HG02840 (cell line): Measurements from ENCODE around the gene ACSF3.

ENCODE experiments used
- ATAC-seq: cut with Tn5 transposase; IDR thresholded peaks from one replicate; pipeline ENCODE4 v1.9.1; 2021; ENCODE audit warnings: mild to moderate bottlenecking, moderate library complexity, moderate number of reproducible peaks; ENCODE audit not compliant: unreplicated experiment, low FRiP score

ACSF3 gene

DNA sequence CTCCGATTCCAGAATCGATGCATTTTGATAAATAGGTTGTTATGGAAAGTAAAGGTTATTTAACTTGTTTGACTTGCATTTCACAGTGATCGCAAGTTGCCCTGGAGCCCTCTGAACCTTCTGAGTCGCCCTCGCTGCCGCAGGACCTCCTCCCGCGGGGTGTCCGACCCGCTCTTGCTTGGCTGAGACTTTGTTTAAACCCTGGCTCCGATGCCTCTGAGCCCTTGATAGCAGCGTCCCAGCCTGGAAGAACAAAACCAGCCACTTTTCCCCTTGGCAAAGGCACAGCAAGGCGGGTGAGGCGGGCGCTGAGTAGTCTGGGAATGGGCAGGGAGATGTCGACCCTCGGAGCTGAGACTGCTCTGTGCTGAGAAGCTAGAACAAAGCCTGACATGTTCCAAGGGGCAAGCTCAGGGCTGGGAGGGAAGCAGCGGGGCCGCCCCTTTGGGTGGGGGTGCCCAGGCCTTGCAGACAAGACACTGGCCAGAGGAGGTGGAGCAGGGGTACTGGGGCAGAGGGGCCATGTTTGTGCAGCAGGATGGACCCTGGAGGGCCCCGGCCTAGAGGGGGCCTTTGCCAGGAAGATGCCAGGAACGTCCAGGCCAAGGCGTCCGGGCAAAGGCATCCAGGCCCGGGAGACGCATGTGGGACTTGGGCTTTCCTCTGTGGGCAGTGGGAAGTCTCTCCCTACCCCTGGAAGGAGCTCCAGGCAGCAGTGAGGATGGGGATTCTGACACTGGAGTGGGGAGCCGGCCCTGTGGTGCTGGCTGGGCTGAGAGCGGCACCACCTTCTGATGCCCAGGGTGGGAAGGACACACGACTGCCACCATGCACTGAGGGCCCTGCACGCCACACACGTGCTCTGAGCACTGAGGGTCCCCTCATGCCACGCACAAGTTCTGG, 47.6 kb downstream of the ACSF3 start:
- no peak for ATAC-seq

DNA sequence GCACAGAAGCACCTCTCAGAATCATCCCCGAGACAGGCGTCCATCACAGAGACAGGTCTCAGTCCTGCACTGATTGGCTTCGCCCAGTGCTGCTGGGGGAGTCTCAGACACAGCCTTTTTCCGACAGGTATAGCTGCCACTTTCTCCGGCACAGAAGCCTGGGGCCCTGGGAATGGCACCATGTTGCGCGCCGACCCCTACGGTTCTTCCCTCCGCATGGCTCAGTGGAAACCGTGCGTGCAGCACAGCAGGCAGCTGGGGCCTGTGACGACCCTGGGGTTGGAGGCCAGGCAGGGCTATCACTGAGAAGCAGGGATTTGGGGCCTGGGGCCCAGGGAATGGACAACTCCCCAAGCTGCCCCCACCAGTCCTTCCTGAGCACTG, 48.2 kb downstream of the ACSF3 start:
- no peak for ATAC-seq

DNA sequence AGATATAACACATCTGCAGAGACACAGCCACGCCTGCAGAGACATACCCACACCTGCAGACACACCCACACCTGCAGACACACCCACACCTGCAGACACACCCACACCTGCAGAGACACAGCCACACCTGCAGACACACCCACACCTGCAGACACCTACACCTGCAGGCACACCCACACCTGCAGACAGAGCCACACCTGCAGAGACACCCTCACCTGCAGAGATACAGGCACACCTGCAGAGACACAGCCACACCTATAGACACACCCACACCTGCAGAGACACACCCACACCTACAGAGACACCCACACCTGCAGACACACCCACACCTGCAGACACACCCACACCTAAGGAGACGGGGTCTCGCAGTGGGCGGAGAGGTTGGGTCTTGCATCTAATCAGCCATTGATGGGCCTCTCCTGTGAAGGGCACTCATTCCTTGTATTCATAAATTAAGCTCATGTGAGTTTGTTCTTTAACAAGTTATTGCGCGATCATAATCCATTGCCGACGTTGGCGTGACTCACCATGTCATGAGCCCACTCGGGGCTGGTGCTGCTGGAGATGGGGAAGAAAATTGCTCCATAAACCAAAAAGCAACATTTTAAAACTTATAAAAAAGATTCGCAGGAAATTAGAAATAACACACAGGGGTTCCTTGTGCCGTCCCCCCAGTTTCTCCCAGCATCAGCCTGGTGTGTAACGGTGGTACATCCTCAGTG, 49.0 kb downstream of the ACSF3 start:
- ATAC-seq = no peak

DNA sequence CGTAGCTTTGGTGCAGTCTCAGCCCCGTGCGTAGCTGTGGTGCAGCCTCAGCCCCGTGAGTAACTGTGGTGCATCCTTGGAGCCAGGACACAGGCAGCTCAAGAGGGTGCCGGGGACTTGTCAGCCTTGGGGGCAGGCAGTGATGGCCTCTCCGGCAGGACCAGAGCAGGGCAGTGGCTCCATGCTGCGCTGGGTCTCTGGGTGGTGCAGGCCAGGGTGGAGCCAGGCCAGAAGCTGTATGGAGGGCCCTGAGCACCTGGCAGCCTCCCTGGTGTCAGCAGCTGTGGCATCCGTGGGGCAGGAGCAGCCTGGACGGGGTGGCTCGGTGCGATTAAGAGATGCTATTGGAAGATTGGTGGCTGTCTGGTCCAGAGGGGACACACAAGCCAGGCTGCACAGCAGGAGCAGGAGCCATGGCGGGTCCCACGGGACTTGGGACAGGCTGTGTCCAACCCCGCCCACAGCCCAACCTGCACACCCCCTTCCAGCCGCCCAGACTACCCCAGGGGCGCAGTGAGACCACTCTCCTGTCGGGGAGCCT, 49.6 kb downstream of the ACSF3 start:
- ATAC-seq = no peak

DNA sequence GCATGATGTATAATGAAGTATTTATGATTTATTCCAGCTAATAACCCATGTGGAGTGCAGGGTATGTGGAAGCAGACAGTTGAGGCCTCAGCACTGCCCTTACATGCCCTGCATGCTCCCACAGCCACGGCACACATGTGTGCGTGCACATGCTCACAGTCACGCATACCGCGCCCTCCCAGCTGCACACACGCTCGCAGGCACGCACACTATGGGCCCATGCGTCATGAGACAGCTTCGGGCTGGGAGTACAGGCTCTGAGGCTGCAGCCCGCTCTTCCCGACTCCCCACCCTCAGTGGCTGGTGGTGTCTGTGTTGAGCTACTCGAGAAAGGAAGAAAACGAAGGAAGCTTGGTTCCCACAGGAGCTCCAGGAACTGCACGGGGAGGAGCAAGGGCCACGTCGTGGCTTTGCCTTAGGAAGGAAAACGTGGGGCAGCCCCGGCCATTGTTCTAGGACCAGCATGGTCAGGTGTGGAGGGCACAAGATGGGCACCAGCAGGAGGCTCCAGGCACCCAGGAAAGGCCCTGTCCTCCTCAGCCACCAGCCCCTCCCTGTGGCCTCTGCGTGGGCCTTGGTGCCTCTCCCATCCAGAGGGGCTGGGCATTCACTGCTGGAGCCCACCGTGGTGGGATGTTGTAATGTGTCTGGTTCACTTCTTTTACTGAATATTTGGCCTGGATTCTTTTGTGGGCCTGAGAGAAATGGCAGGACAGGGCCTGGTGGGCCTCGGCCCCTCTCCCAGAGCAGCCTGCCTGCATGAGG, 50.4 kb downstream of the ACSF3 start:
- ATAC-seq = no peak

DNA sequence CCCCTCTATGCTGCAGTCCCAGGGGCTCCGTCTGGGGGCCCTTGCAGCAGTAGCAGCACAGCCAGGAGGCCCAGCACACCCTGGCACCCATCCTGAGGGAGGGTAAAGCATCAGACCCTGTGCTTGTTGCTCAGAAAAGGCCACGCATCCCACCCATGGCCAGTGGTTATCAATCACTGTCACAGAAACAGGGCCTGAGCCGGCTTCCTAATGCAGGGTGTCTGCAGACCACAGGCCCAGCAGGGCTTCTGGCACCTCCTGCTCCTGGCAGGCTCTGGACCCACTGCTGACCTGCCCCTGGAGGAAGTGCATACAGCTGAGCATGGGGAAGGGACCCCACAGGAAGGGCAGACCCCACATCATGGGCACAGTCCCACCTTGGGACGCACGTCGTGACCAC, 51.0 kb downstream of the ACSF3 start:
- ATAC-seq = no peak

DNA sequence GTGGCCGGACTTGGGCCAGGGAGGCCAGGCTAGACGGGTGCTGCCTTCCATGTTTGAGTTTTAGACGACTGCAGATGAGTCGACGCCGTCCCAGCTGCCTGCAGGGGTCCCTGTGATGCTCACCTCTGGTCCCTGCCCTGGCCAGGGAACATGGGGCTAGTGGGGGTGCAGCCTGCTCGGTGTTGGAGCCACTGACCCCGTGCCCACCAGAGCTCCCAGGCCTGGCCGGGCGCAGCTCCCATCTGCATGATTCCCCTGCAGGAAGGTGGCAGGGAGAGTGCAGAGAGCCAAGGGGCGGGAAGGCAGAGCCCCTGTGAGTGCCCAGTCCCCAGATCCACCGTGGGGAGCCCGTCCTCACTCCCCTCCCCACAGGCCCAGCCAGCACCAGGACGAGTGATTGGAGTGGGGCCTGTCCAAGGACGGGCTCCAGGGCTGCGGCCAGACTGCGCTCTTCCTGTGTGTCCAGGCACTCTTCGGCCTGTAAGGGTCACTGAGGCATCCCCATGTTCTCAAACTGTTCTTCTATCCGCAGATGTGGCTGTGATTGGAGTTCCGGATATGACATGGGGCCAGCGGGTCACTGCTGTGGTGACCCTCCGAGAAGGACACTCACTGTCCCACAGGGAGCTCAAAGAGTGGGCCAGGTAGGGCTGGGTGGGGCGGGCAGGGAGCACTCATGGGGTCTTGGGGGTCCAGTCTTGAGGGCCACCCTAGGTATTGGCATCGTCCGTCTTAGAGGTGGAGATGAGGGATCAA, 51.9 kb downstream of the ACSF3 start:
- ATAC-seq = no peak

DNA sequence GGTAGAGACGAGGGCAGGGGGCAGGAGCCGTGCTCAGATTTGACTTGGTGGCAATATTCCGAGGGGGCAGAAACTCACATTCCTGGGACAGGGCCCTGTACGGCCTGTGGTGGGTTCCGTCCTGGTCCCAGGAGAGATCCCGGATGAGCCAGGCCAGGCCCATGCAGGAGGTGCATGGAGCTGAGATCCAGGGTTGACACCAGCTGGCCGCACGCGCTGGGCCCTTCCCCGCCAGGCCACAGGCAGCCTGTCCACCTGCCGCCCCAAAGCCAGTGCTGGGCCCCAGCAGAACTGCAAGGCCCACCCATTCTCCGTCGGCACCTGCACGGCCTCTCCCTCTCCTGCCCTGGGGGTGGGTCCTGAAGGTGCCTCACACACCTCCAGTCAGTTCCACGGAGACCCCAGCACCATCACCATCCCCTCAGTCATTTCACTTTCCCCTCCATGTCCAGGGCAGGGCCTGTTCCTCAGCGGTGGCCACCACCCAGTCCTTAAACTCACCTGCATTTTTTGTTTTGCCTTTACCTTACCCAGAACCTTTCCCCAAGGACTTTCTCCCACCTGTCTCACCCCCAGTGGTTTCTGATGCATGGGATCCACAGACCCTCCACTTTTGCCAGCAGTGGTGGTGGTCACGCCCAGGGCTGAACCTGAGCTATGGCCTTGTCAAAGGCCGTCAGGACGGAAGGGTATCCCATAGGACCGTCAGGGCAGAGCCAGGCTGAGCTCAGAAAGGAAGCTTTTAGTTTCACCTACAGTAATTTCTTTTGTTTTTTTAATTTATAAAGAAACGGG, 52.8 kb downstream of the ACSF3 start:
- no peak for ATAC-seq

DNA sequence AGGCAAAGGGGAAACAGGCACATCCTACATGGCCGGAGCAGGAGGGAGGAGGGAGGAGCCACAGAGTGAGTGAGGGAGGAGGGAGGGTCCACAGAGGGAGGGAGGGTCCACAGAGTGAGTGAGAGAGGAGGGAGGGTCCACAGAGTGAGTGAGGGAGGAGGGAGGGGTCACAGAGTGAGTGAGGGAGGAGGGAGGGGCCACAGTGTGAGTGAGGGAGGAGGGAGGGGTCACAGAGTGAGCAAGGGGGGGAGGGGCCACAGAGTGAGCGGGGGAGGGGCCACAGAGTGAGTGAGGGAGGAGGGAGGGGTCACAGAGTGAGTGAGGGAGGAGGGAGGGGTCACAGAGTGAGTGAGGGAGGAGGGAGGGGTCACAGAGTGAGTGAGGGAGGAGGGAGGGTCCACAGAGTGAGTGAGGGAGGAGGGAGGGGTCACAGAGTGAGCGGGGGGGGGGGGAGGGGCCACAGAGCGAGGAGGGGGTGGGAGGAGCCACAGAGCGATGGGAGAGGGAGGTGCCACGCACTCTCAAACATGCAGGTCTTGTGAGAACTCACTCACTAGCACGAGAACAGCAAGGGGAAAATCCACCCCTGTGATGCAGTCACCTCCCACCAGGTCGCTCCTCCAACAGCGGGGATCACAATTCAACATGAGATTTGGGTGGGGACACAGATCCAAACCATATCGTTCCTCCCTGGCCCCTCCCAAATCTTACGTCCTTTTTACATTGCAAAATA, 53.6 kb downstream of the ACSF3 start:
- no peak for ATAC-seq

DNA sequence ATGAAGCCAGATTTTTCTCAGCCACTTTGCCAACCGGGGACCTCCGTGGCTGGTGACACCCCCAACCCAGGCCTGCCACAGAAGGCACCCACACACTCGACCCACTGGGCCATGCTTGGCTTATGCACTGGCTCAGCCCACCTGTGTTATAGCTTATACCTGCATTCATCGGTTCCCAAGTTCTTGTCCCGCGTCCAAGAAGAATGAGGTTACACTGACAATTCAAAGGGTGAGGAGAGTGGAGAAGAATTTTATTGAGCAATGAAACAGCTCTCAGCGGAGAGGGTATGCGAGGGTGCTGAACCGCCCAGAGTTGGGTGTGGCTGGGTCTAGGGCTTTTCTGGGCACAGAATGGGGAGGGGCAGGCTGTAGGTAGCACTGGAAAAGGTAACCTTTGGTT, 55.7 kb downstream of the ACSF3 start:
- no peak for ATAC-seq

DNA sequence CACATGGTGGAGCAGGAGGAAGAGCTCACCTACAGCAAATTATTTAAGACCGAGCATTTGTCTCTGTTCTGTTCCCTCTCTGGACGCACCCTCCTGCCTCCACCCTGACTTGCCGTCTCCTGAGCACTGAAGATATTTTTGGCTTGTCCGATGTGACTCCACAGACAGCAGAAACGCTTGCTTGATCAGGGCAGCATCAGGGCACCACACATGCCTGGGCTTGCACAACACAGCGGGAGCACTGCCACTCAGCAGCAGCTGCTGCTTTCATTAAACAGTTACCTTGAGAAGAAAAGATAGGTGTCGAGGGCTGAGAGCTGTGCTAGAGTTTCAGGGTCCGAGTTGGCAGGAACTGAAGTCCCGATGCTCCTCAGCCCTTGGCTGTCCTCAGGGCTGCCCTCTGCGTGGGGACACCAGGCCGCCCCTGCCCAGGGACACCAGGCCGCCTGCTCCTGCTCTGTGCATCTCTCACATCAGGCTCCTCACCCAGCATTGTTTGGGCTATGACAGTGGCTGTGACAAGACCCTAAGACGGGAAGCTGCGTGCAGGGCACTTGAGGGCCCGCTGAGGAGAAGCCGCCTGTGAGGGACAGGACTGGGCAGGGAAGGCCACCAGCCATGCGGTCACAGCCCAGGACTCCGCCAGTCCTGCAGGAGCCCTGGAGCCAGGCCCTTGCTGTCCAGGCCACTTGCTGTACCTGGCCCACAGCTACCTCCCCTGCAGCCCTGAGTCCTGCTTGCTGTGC, 56.6 kb downstream of the ACSF3 start:
- ATAC-seq = no peak

DNA sequence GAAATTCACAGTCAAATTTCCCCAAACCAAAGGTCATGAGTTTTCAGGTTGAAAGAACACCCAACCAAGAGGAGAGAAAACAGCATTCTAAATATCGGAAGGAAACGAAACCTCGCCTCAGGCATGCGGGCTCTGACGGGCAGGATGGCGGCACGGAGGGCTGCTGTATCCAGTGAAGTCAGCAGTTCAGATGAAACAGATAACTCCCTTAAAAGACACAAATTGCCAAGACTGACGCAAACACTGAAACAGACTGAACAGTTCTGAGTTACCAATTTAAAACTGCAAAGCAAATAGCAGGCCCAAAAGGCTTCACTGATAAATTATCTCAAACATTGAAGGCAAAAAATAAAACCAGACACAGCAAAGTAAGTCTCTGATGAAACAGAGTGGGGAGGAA, 57.3 kb downstream of the ACSF3 start:
- no peak for ATAC-seq

DNA sequence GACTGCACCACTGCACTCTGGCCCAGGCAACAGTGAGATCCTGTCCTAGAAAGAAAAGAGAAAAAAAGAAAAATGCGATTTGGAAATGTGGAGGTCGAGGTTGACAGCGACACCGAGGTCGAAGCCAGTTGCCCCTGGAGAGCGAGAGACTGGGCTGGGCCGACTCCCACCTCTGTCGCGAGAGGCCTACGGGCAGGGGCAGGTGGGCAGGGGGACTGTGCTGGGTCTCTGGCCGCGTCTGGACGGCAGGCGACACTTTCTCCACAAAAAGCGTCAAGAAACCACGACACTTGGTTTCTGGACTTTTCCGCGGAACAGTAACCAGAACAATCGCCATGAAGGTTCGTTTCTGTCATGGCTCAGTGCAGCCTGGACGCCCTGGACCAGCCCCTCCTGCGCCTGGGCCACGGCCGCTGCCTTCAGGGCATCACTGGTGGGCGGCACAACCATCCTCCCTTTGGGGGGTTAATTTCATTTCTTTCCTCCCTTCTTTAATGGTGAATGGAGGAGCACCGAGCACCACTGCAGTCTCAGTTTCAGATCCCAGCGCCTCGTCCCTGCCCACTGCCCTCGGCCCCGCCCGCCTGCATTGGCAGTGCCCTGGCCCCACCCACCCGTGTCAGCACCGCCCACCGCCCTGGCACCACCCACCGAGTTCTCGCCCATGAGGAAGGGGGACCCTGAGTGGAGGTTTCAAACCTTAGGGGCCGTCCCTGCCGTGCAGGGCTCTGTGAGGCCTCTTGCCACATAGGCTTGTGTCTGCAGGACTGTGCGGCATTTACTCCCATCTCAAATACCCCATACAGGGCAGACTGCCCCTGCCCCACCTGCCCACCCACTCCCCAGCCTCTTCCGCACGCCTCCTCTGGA, 59.4 kb downstream of the ACSF3 start:
- no peak for ATAC-seq

DNA sequence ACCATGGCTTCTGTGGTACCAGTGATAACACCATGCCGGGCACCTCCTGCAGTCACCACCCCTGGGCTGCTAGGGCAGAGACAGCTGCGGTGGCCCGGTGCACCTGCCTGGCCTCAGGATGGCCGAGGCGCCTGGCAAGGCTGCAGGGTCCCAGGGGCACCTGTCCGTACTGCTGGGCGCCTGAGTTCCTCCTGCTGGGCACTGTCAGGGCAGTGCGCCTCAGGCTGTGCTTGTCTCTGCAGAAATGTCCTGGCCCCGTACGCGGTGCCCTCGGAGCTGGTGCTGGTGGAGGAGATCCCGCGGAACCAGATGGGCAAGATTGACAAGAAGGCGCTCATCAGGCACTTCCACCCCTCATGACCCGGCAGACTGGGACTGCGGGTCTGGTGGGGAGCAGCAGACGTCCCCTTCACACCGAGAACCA, 60.2 kb downstream of the ACSF3 start:
- no peak for ATAC-seq

DNA sequence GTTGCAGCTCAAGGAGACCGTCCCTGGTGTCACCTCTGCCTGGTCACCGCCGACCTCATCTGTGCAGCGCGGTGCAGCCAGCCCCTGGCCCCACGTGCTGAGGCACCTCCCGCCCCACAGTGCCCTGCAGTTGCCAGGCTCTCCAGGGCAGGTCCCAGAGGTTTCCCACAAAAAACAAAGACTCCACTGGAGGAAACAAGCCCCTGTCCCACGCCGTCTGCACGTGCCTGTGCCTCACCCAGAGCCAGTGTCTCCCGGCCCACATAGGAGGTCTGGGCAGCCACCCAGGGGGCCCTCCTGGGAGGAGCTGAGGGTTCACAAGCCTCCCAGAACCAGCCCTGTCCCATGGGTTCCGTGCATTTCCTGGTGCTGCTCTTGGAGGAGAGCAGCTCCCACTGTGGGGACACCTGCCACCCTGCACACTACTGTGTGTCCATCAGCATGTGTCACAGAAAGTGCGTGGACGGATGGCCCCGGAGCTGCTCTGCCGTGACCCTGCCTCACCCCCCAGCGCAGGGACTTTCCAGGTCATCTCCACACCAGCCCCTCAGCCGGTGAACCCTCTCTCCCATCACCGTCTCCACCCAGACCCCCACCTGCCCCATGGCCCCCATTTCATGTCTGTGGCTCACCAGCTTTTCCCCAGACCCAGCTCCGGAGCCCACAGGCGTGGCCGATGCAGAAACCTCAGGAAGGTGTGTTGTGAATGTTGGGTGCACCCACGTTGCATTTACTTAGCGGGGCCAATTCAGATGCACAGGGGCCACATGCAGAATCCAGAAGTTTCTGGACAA, 60.9 kb downstream of the ACSF3 start:
- no peak for ATAC-seq

DNA sequence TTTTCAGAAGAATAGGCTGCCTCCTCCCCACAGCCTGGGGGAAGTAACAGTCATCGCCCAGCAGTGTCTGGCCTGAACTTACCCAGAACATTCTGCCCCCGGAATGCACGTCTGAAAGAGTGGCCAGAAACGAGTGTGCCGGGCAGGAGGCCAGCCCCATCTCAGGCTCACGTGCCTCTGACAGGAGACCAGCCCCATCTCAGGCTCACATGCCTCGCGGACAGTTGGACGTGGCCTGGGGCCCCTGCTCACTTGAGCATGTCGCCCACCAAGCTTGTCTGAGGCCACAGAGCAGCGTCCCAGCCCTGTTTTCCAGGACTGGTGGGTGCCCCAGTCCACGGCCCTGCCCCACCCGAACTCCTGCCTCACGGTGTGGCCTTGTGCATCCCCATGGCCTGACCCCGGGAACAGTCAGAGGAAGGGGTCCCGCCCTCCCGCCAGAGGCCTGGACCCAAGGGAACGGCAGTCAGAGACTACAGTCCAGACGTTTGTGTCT, 61.6 kb downstream of the ACSF3 start:
- ATAC-seq = no peak
